Lung (tissue), 12 donors: ENCODE data around the gene ABCC4. TPM values are rescaled to one million over a fixed set of nuclear protein-coding genes. Genes with fewer than 3 reads are reported as not detected.

Experiments used
- ATAC-seq: fragments of 200-7000 bp; cut with Tn5 transposase; one replicate; pipeline ENCODE4 v1.9.1; 2020; ENCODE audit warnings: moderate number of reproducible peaks; ENCODE audit not compliant: insufficient read depth, low FRiP score
- DNase-seq, 3 donors: peaks; one replicate each; pipeline ENCODE4 v3.0.0-alpha.2; 2013 to 2017
- H3K27ac ChIP-seq, 2 donors: one replicate each; pipeline ENCODE4 v1.5.1; 2013; ENCODE audit warnings: mild to moderate bottlenecking in 2 of 2, moderate library complexity in 2 of 2, control low read depth in 1 of 2, inconsistent platforms in 1 of 2, low read depth in 1 of 2, low read length in 1 of 2
- H3K27me3 ChIP-seq, 3 donors: one replicate each; pipeline ENCODE4 v1.5.1; 2013; ENCODE audit warnings: low read length in 2 of 3; ENCODE audit not compliant: control insufficient read depth in 3 of 3, insufficient read depth in 3 of 3
- H3K36me3 ChIP-seq, 4 donors: one replicate each; pipeline ENCODE4 v1.5.1; 2013; ENCODE audit warnings: low read length in 4 of 4, mild to moderate bottlenecking in 1 of 4, moderate library complexity in 1 of 4; ENCODE audit not compliant: control insufficient read depth in 4 of 4, insufficient read depth in 4 of 4
- H3K4me1 ChIP-seq, 5 donors: one replicate each; pipeline ENCODE4 v1.5.1; 2013; ENCODE audit warnings: low read length in 5 of 5, mild to moderate bottlenecking in 2 of 5, moderate library complexity in 1 of 5; ENCODE audit not compliant: control insufficient read depth in 5 of 5, insufficient read depth in 5 of 5
- H3K4me3 ChIP-seq: one replicate; pipeline ENCODE4 v1.5.1; 2013; ENCODE audit warnings: mild to moderate bottlenecking, control low read depth, moderate library complexity
- H3K9ac ChIP-seq, 2 donors: one replicate each; pipeline ENCODE4 v1.5.1; 2013; ENCODE audit warnings: low read length in 2 of 2, control low read depth in 1 of 2; ENCODE audit not compliant: insufficient read depth in 1 of 2
- H3K9me3 ChIP-seq, 4 donors: one replicate each; pipeline ENCODE4 v1.5.1; 2013; ENCODE audit warnings: low read length in 3 of 4, mild to moderate bottlenecking in 1 of 4, moderate library complexity in 1 of 4; ENCODE audit not compliant: control insufficient read depth in 4 of 4, insufficient read depth in 3 of 4
- CTCF ChIP-seq: IDR thresholded peaks from 2 replicates; pipeline ENCODE4 v1.5.1; 2012; ENCODE audit warnings: mild to moderate bottlenecking; ENCODE audit errors: control extremely low read depth, extremely low read depth
- WGBS, 2 donors: extraction: QIAGEN DNeasy Blood & Tissue Kit; methylation state at CpG; one replicate each; pipeline ENCODE4 v1.1.7; 2013; 5-methylcytosine and 5-hydroxymethylcytosine counted together
- polyA plus RNA-seq, 2 donors: library from polyadenylated mRNA; stranded (reverse); fragments of 200-250 nt; gene quantifications; one replicate each; pipeline ENCODE4 v1.2.1, GENCODE V29; 2013
- total RNA-seq, 2 donors: library from RNA; depleted of rRNA in 1 of 2; stranded (reverse); fragments of >200 nt in 1 of 2; gene quantifications; one replicate each; pipeline ENCODE4 v1.2.1, GENCODE V29; 2014 to 2021
- donor health status: control.
- donor health status: control.
- donor health status: Bipolar disorder and iron deficiency.
- donor health status: healthy.
- donor health status: DM: yes; HTN: yes; CAD: no.

Gene ABCC4
- total and polyA plus RNA-seq, 4 donors, result 7.1 to 38.7 (median 20.6) TPM

- WGBS, 2 donors, result 96 to 100% methylated on average over 1 of the region's 1 CpG
- H3K4me3 ChIP-seq, result no peak overlapping the region
- no peaks in the 10 kb centered on the region for H3K9me3 ChIP-seq
- ATAC-seq (no peak), DNase-seq (no peak)
- H3K27me3 ChIP-seq, result no peaks in the 10 kb centered on the region
- peaks cover 0 to 4% (median 0%) of the 10 kb centered on the region in 4 donors for H3K36me3 ChIP-seq
- H3K4me1 ChIP-seq, result peaks cover 0 to 1% (median 0%) of the 10 kb centered on the region in 5 donors
- H3K9ac ChIP-seq, result no peak overlapping the region
- no peak overlapping the region for H3K27ac ChIP-seq
- TF ChIP-seq CTCF, result no peak
These were observed 46.9 kb downstream of the ABCC4 start for GRCh38 chr13:95254339-95254738.

- H3K9me3 ChIP-seq, result no peaks in the 10 kb centered on the region
- DNase-seq (no peak), ATAC-seq (no peak)
- peaks cover 0 to 4% (median 0%) of the 10 kb centered on the region in 4 donors for H3K36me3 ChIP-seq
- H3K4me1 ChIP-seq, result no peaks in the 10 kb centered on the region
- WGBS, 2 donors, result 97 to 98% methylated on average over 6 of the region's 6 CpGs
- no peak overlapping the region for H3K4me3 ChIP-seq
- no peaks in the 10 kb centered on the region for H3K27me3 ChIP-seq
- H3K27ac ChIP-seq, result no peak overlapping the region
- TF ChIP-seq CTCF, result no peak
- H3K9ac ChIP-seq, result no peak overlapping the region
These were observed 48.2 kb downstream of the ABCC4 start for GRCh38 chr13:95253033-95253432.

GRCh38 chr13:95251641-95252040, 49.6 kb downstream of the ABCC4 start:
- Histone ChIP-seq H3K9ac (no peak overlapping the region), H3K9me3 (no peaks in the 10 kb centered on the region), H3K27me3 (no peaks in the 10 kb centered on the region), H3K4me3 (no peak overlapping the region), H3K27ac (no peak overlapping the region), H3K36me3 (peaks cover 0 to 4% (median 0%) of the 10 kb centered on the region in 4 donors), H3K4me1 (no peaks in the 10 kb centered on the region)
- DNase-seq, result no peak
- no peak for TF ChIP-seq CTCF
- no peak for ATAC-seq
- WGBS, 2 donors, result 96 to 97% methylated on average over 5 of the region's 5 CpGs

- 93 to 100% methylated on average over 1 of the region's 1 CpG for WGBS, 2 donors
These were observed 50.3 kb downstream of the ABCC4 start for GRCh38 chr13:95250961-95251360.

More at GRCh38 chr13:95250961-95251360, 50.3 kb downstream of the ABCC4 start:
- no peaks in the 10 kb centered on the region for H3K9me3 ChIP-seq
- ATAC-seq (no peak), DNase-seq (no peak)
- no peak overlapping the region for H3K27ac ChIP-seq
- no peak overlapping the region for H3K4me3 ChIP-seq
- H3K27me3 ChIP-seq, result no peaks in the 10 kb centered on the region
- no peak overlapping the region for H3K9ac ChIP-seq
- peaks cover 0 to 4% (median 0%) of the 10 kb centered on the region in 4 donors for H3K36me3 ChIP-seq
- H3K4me1 ChIP-seq, result peaks cover 0 to 4% (median 0%) of the 10 kb centered on the region in 5 donors
- no peak for TF ChIP-seq CTCF
